Testis (tissue), 2 donors: ENCODE results near the gene PPP1R12B.

Source experiments
- CTCF ChIP-seq, 3 experiments: fragments of 450-650 bp in 2 of 3; fragments of 200-600 bp in 1 of 3; sonication (generic) in 1 of 3; IDR thresholded peaks; one replicate each; pipeline ENCODE4 v1.5.1; 2016 to 2019; ENCODE audit warnings: antibody characterized with exemption in 3 of 3, mild to moderate bottlenecking in 2 of 3, moderate library complexity in 1 of 3
- POLR2A ChIP-seq: fragments of 450-650 bp; IDR thresholded peaks from one replicate; pipeline ENCODE4 v1.6.1; 2017; ENCODE audit warnings: antibody characterized with exemption, mild to moderate bottlenecking, moderate library complexity

- TF ChIP-seq POLR2A = no peak
- no peak for TF ChIP-seq CTCF (IDR thresholded peaks at IDR 0.05)
Measured at GRCh38 chr1:202639500-202639899, 291.0 kb downstream of the PPP1R12B start.
